ENCODE measurements around the gene PKD2L1.

GRCh38 chr10:100315615-100316014, 14.4 kb downstream of the PKD2L1 start:
- TF ChIP-seq, protein P1, sequence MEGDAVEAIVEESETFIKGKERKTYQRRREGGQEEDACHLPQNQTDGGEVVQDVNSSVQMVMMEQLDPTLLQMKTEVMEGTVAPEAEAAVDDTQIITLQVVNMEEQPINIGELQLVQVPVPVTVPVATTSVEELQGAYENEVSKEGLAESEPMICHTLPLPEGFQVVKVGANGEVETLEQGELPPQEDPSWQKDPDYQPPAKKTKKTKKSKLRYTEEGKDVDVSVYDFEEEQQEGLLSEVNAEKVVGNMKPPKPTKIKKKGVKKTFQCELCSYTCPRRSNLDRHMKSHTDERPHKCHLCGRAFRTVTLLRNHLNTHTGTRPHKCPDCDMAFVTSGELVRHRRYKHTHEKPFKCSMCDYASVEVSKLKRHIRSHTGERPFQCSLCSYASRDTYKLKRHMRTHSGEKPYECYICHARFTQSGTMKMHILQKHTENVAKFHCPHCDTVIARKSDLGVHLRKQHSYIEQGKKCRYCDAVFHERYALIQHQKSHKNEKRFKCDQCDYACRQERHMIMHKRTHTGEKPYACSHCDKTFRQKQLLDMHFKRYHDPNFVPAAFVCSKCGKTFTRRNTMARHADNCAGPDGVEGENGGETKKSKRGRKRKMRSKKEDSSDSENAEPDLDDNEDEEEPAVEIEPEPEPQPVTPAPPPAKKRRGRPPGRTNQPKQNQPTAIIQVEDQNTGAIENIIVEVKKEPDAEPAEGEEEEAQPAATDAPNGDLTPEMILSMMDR (IDR thresholded peaks at IDR 0.05) = no peak
- TF ChIP-seq EZH2 (IDR thresholded peaks at IDR 0.05; ENCODE audit: borderline replicate concordance, insufficient read depth, low read depth, low read length, poor library complexity, severe bottlenecking) = no peak

All from B cell (primary cell).